ENCODE measurements around the gene MBLAC1.

MBLAC1 gene, protein sequence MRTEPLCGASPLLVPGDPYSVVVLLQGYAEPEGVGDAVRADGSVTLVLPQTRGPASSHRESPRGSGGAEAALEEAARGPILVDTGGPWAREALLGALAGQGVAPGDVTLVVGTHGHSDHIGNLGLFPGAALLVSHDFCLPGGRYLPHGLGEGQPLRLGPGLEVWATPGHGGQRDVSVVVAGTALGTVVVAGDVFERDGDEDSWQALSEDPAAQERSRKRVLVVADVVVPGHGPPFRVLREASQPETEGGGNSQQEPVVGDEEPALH

DNA sequence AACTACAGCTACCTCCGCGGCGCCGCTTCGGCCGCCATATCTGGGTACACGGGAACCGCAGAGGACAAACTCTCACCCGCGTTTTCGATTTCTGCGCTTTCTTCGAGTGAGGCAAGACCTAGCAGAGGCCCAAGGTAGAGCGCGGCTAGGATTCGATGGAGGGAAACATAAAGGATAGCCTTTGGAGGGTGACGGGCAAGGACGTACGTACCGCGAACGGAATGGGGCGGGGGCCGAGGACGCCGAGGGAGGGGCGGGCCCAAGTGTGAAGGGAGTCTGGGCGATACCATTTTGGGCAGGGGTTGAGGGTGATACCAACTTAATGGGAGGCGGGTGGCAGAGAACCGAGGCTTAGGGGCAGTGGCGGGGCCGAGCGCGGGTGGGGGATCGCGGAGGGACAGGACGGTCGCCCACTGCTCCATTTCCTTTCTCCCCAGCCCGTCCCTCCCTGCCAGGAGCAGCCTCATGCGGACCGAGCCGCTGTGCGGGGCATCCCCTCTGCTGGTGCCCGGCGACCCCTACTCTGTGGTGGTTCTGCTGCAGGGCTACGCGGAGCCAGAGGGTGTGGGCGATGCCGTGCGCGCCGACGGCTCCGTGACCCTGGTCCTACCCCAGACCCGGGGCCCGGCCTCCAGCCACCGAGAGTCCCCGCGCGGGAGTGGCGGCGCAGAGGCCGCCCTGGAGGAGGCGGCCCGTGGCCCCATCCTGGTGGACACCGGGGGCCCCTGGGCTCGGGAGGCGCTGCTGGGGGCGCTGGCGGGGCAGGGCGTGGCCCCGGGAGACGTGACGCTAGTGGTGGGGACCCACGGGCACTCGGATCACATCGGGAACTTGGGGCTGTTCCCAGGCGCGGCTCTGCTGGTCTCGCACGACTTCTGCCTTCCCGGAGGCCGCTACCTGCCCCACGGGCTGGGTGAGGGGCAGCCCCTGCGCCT, at the start of gene MBLAC1:
TSS of gene MBLAC1 (plus strand) at position 37 of the 935 bp plus-strand sequence. CDS start at position 466, 429 bp downstream.
- DNase-seq (ENCODE audit: low spot score), result peak; percentile 93

DNA sequence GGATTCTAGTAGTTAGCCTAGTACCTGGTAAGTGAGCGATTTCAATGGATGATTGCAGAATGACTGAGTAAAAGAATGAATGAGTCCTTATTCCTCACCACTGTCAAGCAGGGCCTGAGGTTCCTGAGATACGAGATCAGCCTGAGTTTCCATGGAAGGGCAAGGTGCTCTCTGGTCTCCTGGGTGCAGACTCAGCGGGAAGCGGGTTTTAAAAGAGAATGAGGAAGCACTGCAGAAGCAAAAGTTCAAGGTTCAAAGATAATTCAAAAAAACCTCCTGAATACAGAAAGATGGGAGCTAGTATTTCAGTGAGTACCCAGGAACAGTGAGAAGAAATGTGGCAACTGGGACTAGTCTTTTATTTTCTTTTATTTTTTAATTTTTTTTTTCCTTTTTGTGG, 49.6 kb upstream of the MBLAC1 start:
- no peak for DNase-seq (ENCODE audit: low spot score)

DNA sequence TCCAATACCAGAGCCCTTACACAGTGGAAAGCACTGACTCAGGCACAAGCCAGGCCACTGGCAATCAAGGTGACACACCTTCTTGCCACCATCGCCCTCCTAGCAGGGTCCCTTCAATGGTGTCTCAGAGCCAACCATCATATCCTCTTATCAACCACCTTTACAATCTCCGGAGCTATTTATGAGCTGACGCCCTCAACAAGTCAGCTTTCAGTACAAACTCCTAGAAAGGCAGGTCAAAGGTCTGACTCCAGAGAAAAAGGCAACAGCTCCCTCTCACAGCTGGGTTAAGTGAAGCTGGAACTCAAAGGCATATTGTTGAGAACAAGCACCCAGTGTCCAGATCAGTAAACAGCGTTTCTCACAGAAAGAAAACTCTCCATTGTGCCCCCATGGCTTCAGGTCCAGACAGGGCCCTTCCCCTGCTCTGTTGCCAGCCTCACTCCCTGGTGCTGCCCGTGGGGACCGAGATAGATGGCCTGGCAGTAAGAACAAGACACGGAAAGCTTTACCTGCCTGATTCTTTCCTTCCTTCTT, 47.7 kb upstream of the MBLAC1 start:
- no peak for DNase-seq (ENCODE audit: low spot score)

DNA sequence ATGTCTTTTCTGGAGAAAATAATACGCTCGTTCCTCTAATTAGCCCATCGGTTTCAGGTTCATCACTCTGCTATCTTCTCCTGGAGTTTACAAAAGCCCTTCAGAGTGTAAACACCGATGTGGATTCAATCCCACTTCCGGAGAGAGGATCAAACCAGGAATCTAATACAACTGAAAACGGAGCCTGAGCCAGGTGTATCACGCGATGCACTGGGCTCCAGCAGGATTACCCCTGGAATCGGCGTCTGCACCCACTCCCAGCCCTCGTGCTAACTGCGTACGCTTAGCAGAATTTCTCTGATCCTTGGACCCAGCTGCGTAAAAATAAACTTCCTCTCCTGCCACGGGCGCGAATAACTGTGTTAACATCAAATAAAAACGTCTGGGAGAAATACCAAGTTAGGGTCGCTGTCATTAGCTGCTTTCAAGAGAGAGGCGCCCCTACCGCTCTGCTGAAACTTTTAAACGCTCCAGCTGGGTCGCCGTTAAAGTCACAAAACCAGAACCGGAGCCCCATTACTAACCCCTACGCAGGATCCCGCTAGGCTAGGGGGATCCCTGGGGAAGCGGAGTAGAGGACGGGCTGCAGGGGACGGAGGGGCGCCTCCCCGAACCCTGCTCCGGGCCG, 45.7 kb upstream of the MBLAC1 start:
- no peak for DNase-seq (ENCODE audit: low spot score)

DNA sequence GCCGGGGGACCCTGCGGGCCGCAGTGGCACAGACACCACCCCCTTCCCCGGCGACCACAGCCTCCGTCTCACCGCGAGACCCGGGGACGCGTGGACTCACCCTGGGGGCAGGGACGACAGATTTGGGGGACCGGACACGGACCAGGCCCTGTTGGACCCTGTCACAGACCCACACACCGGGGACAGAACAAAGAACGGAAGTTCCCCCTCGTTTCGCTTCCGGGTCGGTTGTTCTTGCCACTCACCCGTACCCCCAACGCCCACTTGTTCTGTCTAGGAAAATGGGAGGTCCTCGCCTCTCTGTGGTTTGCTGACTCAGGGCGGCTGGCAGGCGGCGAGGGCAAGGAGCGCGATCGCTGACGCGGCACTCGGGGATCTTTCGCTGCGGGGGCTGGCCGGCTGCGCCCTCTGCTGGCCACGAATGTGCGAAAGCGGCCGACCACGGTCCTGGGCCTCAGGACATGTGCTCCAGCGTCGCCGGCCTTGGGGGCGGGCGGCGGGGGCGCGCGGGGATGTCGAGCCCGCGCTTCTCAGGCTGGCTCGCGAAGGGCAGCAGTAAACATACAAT, 45.1 kb upstream of the MBLAC1 start, which contains the start of gene ZNF3:
TSS of gene ZNF3 (minus strand) at position 189 of the 568 bp plus-strand sequence. CDS start 4,366 bp downstream, outside the sequence.
- DNase-seq (ENCODE audit: low spot score), result peak; percentile 94

DNA sequence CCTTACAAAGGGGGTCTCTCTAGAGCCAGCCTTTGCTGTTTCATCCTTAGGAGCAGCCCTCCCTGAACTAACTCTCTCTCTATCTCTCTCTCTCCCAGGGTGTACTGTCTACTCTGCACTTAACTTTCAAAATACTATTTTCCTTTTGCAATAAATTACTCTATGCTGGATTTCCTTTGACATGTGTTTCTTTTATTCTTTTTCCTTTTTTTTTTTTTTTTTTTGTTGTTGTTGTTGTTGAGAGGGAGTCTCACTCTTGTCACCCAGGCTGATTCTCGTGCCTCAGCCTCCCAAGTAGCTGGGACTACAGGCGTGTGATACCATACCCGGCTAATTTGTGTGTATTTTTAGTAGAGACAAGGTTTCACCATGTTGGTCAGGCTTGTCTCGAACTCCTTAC, 43.8 kb upstream of the MBLAC1 start:
- DNase-seq (ENCODE audit: low spot score), result no peak

DNA sequence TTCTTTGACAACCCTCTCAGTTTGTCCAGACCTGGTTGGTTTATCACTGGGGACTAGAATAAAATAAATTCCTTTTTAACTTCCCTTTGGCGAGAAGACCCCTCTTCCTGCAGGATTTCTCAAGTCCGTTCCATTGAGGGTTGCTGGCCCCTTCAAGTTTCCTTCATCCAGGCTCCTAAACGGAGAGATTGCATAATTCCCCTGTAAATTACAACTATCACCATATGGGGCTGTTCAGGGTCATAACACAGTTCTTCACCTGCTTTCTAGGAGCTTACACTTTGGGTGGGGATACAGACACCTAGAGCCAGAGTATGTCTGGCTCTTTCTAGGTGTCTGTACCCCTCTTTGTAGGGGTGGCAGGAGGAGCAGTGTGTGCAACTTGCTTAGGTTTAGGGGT, 41.3 kb upstream of the MBLAC1 start:
- DNase-seq (ENCODE audit: low spot score), result no peak

DNA sequence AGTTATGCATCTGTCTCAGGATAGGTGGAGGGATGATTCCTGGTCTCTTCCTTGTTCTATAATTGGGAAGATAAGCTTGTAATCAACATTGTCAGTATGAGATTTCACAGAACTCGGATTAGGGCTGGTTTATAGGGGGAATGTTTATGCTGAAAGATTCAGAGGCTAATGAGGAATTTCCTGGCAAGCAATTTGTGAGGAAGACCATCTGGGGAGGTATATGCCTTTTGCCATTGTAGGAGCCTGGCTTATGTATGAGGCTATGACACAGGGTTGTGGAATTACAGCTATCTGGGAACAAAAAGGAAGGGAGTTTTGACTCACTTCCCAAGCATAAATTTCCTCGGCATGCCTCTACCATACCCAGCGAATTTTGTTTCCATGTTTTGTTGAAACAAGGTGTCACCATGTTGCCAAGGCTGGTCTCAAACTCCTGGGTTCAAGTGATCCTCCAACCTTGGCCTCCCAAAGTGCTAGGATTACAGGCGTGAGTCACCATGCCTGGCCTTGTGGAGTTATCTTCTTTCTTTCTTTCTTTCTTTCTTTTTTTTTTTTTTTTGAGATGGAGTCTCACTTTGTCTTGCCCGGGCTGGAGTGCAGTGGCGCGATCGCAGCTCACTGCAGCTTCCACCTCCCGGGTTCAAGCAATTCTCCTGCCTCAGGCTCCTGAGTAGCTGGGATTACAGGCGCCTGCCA, 39.6 kb upstream of the MBLAC1 start:
- DNase-seq (ENCODE audit: low spot score), result peak; percentile 91

DNA sequence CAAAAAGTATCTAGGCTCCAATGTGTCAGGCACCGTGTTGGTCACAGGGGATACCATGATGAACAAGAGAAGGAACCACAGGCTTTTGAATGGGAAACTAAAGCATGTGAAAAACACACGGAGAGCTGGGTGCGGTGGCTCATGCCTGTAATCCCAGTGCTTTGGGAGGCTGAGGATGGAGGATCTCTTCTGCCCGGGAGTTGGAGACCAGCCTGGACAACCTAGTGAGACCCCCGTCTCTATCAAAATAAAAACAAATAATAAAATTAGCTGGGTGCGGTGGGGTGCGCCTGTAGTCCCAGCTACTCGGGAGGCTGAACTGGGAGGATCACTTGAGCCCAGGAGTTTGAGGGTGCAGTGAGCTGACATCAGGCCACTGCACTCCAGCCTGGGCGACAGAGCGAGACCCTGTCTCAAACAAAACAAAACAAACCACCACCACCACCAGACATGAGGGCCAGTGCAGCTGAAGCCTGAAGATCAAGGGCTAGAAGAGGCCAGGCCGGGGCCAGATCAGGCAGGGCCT, 38.6 kb upstream of the MBLAC1 start:
- DNase-seq (ENCODE audit: low spot score), result no peak

DNA sequence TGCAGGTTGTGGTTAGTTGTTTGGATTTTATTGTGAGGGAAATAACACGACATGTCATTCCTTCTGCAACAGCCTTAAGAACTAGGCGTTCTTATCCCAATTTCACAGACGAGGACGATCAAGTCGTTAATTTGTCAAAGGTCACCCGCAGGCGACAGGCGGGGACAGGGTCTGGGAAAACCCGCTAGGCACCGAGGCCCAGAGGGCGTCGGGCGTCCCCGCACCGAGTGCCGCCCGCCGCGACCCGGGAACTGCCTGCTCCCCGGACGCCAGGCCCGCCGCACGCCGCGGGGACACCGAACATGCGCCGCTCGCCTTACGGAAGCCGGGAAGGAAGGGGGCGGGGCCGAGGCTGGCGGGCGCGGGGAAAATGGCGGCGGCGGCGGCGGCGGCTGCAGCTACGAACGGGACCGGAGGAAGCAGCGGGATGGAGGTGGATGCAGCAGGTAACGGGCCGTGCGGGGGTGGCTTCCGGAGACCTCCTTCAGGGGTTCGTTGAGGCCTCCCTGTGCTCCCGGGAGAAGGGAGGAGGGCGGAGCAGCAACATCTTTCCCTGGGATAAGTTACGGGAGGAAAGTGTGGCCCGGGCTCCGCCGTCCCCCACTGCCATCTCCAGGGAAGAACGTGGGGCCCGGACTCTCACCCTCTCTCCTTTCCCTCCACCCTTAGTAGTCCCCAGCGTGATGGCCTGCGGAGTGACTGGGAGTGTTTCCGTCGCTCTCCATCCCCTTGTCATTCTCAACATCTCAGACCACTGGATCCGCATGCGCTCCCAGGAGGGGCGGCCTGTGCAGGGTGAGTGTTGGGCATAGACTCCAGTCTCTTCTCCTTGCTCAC, 37.9 kb upstream of the MBLAC1 start, which contains the start of gene COPS6:
TSS of gene COPS6 (plus strand) at position 349 of the 837 bp plus-strand sequence. CDS start at position 371, 22 bp downstream.
- peak; percentile 68 for DNase-seq (ENCODE audit: low spot score)

DNA sequence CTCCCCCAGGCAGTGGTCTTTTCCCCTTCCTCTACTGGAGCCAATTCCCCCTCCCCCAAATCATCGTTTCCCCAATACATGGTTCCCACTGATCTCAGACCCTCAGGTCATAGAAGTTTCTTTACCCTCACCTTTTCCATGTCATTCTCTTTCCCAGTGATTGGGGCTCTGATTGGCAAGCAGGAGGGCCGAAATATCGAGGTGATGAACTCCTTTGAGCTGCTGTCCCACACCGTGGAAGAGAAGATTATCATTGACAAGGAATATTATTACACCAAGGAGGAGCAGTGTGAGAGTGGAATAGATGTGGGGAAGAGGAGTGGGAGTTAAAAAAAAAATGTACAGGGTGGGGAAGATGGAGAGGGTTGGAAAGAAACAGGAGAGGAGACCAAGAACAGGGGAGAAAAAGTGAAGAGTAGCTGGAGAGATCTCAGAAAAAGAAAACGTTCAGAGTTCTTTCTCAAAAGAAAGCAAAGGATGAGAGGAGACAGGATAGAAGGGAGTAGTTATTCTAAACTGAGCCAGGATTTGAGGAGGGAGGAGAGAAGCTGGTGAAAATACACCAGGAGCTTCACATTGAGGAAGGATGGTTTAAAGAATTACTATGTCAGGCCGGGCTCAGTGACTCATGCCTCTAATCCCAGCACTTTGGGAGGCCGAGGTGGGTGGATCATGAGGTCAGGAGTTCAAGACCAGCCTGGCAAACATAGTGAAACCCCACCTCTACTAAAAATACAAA, 37.1 kb upstream of the MBLAC1 start:
- DNase-seq (ENCODE audit: low spot score), result no peak

DNA sequence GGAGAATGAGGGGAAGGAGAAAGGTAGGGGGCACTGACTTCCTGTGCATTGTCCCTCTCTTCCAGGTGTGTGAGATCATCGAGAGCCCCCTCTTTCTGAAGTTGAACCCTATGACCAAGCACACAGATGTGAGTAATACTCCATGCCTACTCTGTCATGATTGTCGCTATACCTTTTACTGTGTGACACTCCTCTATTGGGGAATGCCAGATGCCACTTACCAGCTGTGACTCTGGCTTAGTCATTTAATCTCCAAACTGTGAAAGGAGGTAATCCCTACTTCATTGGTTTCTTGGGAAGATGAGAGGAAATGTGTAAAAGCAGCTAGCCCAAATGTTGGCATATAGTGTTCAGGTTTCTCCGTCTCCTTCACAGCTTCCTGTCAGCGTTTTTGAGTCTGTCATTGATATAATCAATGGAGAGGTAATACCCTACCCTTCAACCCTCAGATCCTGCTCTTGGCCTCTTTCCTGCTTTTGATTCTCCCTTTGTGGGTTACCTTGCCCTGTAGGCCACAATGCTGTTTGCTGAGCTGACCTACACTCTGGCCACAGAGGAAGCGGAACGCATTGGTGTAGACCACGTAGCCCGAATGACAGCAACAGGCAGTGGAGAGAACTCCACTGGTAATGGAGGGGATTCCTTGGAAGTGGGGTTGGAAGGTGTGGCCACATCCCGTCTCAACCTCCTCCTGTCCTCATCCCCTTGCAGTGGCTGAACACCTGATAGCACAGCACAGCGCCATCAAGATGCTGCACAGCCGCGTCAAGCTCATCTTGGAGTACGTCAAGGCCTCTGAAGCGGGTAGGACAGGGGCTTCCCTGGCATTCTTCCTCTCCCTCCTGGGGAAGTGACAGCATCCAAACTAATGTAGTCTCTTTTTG, 36.0 kb upstream of the MBLAC1 start:
- DNase-seq (ENCODE audit: low spot score), result no peak

DNA sequence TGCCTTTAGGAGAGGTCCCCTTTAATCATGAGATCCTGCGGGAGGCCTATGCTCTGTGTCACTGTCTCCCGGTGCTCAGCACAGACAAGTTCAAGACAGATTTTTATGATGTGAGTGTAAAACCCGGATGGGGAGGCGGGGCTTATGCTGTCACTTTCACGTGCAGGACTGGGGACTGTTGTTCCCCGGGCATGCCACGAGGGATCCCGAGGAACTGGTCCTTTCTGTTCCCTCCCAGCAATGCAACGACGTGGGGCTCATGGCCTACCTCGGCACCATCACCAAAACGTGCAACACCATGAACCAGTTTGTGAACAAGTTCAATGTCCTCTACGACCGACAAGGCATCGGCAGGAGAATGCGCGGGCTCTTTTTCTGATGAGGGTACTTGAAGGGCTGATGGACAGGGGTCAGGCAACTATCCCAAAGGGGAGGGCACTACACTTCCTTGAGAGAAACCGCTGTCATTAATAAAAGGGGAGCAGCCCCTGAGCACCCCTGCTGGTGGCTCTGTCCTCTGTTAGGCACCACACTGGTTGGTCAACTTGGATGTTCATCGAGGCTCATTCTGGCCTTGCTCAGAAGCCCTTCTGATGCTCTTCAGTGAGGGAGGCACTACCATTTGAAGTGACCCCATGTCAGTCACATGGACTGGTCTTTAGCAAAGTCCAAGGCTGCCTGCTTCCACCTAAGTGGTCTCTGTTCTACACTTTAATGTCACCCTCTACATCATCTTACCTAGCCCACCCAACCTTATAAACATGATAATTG, 35.2 kb upstream of the MBLAC1 start:
- no peak for DNase-seq (ENCODE audit: low spot score)

DNA sequence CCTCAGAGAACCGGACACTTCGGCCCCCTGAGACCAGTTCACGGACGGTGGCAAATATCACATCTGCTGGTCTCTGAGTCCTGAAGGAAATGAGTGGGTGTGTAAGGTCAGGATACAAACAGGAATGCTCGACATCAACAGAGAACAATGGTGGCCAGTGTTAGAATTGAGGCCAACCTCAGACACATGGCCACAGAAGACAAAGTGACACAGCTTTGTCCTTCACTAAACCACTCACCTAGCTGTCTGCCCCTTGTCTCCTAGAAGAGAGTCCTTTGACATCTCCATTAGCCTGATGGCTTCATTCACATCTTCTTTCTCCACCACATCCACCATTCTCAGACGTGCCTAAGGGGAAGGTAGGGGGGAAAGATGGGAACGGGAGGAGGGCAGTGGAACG, 33.7 kb upstream of the MBLAC1 start:
- no peak for DNase-seq (ENCODE audit: low spot score)

DNA sequence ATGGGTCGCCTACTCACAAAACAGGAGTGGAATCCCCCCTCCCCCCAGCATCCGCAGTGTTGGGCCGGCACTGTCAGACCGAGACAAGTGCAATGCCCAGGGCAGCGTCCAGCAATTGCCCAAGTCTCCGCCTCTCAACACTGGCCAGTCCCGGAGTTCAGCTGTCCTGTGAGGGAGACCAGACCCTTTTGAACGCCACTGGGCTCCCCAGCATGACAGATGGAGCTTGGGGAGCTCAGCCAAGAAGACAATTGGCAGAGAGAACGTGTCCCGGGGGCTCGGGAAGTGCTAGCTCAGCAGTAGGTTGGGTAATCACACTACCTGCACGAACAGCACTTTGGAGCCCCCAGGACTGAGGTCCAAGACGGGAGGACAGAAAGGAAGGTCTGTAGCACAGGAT, 33.3 kb upstream of the MBLAC1 start:
- DNase-seq (ENCODE audit: low spot score), result no peak

DNA sequence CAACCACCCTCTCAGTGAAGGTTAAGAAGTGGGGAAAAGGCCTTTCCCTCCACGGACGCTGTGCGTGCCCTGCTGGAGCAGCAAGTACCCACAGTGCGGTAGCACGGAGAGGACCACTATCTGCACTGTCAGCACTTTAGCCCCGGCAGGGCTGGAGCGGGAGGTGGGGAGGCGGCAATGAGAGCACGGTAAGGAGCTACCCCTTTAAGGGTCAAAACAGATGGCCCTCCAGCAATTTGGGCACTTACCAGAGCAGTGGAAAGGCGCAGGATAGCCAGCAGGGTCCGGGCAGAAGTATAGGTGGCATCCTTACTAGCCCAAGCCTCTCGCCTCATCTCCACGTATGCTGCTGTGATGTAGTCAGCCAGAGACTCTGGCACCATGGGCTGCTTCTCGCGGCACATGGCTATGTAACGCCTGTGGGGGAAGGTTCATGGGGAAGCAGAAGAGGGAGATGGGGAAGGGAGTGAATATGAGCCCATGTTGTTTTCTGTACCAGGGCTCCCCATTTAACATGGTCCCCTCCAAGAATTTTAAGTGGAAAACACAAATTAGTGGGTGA, 32.8 kb upstream of the MBLAC1 start:
- no peak for DNase-seq (ENCODE audit: low spot score)

DNA sequence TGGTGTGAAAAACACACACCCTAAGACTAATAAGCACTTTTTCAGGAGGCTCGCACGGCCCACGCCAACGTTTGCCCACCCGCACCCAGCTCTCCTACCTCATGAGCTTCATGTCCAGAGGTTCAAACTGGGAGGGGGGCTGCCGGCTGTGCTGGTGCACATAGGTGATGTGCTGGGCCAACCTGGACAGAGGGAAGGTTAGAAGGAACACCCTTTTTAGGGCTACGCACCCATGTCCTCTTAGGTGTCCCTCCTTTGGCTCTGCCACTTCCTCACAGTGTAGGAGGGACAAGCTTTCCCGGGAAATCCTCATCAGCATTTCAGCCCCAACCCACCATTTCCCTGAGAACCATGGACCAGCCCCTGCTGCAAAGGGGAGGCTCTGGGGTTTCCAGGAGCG, 31.5 kb upstream of the MBLAC1 start:
- no peak for DNase-seq (ENCODE audit: low spot score)
